HG03139 (cell line): ENCODE data around the gene CDH13.

Source experiments
- ATAC-seq: cut with Tn5 transposase; IDR thresholded peaks from one replicate; pipeline ENCODE4 v1.9.1; 2021; ENCODE audit not compliant: unreplicated experiment

Gene CDH13

GRCh38 chr16:83689385-83689831 lies 1062.6 kb downstream of the CDH13 start:
- peak; percentile 76 for ATAC-seq

DNA sequence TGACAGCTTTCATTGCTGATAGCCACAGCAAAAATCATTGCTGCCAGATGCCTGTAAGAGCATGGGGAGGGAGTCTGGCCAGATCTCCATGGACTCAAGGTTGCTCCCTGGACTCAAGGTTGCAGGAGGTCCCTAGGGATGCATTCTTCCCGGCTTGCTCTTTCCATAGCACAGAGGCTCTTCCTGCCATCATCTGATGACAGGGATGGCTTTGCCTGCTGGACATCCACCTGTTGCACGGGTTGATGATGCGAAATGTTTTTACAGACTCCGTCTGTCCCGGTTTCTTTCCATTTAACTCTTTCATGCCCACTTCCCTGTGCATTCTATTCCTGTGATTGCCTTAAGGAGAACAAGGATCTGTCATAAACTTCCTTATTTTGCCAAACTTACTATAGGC lies 1065.5 kb downstream of the CDH13 start:
- no peak for ATAC-seq

DNA sequence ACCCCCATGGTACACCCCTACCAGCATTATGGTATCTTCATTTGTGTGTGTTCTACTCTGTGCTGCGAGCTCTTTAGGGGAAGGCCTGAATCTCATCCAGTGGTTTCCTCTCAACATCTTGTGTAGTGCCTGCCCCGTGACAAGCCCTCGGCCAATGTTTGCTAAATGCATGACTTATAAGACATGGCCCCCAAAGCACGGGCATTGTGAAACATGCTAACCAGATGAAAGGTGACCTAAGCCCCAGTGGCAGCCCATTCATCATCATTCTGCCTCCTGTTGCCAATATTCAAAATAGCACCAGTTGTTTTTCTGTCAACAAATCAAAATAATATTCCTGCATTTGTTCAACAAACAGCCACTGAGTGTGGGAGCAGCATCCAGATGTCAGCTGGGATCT lies 1072.2 kb downstream of the CDH13 start:
- ATAC-seq = no peak

GRCh38 chr16:83699817-83700216 lies 1073.0 kb downstream of the CDH13 start:
- no peak for ATAC-seq

GRCh38 chr16:83700918-83701317 lies 1074.1 kb downstream of the CDH13 start:
- ATAC-seq = no peak

DNA sequence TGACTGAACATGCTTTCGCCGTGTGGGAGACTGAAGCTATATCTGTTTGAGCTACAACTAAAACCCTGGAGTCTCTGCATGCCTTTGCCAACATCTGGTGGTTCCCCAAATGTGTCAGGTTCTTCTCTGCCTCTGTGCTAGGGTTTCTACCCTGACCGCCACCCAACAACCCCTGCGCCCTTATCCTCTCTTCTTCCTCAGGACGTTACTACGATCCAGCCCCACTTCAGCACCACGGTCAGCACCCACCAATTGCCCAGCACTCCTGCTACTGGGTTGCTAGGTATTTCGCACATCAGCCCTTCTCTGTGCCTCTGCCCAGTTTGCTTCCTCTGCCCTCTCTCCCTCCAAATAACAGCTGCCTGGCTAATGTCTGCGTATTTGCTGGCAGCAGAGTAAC lies 1074.7 kb downstream of the CDH13 start:
- ATAC-seq = no peak

DNA sequence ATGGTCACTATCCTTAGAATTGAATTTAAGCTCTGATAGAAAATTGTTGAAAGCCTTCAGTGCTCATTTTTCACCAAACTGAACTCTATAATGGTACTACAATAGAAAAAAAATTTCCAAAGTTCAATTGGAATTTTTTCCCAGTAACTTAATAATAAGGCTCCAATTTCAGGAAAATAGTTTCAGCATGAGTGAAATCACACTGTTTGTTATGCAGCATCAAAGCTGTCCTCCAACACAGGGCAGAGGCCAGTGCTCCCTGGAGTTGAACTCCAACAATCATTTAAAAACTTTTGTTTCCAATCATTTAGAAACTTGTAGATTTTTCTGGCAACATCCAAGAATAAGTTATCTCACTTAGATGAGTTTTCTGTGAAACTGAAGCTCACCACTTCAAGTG lies 1077.9 kb downstream of the CDH13 start:
- no peak for ATAC-seq

- ATAC-seq = no peak
Measured at GRCh38 chr16:83705856-83706255, 1079.1 kb downstream of the CDH13 start.

DNA sequence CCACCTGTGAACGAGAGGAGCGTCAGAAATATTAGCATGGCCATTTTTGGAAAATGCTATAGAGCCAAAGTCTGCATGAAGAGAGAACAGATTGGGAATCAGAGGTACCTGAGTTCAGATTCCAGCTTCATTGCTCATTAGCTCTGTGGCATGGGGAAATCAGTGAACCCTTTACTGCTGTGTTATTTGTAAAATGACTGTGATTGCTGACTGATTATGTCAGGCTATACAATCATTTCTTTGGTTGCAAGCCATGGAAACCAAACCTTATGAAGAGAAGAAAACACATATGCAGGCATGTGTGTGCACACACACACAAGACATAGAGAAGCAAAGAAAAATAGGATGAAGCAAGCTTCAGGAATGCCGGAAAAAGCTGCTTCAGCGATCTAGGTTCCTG lies 1079.6 kb downstream of the CDH13 start:
- no peak for ATAC-seq

DNA sequence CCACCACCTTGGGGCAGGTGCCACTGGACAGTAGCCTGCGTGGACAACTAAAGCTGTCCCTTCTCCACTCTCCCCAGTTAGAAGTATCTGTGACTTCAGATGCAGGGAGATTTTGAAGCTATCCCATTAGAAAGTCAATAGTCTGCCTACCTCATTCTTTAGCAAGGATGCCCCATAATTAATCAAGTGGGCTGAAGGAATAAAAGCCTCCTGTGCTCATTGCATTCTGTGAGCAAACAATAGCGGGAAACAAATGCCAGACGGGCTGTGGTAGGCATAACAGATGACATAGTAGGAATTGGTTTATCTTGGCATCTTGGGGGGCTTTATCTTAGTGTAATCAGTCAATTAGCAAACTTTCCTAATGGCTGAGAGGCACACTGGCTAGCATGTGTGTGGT lies 1084.3 kb downstream of the CDH13 start:
- ATAC-seq = no peak

GRCh38 chr16:83713597-83713996 lies 1086.8 kb downstream of the CDH13 start:
- ATAC-seq = no peak

DNA sequence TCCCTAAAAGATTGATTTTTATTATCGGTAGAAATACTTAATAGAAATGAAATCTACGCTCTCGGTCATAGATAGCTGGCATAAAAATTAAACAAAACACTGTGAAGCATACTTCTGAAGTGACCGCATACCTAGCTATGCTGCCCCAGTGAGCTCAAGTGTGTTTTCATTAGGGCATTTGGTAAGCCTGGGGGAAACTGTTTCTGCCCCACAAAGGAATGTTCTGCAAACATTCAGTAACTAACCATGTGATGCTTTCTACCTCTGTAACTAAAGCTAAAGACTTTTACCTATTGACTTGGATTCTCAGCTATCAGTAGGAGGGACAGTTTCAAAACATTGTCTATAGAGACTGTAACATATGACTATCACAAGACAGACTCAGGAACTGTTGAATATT lies 1087.5 kb downstream of the CDH13 start:
- ATAC-seq = no peak

DNA sequence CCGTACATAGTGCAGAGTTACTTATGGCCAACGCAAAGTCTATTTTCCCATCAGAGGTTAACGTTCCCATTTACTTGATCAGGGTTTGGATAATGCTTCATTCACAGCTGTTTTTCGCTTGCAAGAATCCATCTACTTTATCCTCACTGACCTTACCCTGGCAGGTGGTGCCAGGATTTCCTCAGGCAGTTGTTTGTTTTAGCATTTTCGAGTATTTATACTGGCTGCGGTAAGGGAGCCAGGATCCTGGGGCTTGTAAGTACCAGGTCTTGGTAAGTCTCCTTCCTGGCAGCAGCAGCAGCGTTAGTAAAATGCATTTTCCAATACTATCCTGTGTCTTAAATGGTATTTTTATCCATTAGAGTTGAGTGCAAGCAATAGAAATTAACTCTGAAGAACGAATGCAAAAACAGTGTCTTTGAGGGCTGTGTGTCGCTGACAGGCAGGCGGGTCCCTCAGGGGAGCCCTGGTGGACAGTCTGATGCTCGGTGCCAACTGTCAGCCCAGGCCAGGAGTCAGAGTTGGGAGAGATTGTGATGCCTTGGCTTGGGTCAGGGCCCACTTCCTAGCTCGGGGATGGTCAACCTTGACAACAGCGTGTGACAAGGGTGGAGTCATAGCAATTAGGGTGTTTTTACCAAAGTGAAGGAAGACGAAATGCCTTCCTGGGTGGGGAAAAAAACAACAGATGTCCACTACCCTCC lies 1088.6 kb downstream of the CDH13 start:
- no peak for ATAC-seq

- ATAC-seq = no peak
Measured at GRCh38 chr16:83717308-83717707, 1090.5 kb downstream of the CDH13 start.

- no peak for ATAC-seq
Measured at GRCh38 chr16:83717814-83718213, 1091.0 kb downstream of the CDH13 start.

DNA sequence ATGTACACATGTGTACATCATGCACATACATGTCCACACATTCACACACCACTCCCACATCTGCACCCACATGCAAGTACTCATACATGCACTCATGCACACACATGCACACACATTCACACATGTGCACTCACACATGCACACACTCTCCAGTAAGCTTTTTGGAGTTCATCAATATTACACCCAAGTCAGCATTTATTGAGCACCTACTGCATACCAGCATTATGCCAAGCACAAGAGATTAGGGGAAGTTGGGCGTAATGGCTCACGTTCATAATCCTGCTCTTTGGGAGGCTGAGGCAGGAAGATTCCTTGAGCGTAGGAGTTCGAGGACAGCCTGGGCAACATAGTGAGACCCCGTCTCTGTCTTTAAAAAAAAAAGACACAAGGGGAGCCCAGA lies 1093.4 kb downstream of the CDH13 start:
- ATAC-seq = no peak

DNA sequence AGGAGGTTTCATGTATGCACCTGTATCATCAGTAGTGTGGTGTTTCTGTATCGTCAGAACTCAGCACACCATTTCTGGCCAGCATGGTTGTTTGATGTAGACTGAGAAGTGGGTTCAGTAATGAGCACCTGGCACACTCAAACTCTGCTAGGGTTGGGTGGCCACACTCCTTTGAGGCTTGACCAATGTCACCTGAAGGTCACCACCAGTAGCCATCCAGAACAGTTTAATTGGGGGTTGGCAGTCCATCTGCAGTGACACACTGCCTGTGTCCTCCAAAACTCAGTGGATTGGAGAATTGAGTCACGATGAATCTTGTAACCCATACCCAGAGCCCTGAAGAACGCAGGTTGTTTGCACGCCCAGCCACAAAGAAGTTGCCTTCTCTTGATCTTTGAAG lies 1094.2 kb downstream of the CDH13 start:
- no peak for ATAC-seq

GRCh38 chr16:83721676-83722075 lies 1094.9 kb downstream of the CDH13 start:
- no peak for ATAC-seq

DNA sequence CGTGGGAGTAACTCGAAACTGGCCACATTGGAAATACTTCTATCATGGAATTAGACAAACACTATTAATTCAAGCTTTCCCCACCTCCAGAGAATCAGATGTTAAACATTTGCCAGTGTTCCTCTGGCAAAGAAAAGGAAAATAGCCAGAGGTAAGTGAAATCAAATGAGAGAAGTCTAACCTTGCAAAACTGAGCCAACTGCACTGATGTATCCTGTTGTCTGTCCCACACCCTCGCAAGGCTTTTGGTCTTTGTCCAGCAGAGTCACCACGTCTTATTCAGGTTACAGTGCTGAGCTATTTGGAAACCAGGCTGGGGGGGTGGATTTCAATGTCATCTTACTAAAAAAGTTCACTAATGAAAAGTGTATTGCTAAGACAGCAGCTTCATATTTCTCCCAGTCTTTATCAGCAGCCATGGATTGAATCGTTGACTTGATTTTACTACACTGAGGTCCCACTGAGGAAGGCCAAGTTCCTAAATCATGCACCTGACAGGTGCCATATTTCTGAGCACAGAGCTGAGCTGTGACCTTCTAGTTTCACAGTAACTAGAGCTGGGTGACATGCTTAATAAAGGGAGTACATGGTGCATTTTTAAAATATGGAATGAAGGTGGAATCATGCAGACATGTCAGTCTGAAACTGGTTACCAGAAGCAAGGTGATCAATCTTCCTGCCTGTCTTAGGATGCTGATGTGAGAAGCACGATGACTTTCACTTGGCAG lies 1095.9 kb downstream of the CDH13 start:
- no peak for ATAC-seq

- no peak for ATAC-seq
Measured at GRCh38 chr16:83723244-83723643, 1096.5 kb downstream of the CDH13 start.

DNA sequence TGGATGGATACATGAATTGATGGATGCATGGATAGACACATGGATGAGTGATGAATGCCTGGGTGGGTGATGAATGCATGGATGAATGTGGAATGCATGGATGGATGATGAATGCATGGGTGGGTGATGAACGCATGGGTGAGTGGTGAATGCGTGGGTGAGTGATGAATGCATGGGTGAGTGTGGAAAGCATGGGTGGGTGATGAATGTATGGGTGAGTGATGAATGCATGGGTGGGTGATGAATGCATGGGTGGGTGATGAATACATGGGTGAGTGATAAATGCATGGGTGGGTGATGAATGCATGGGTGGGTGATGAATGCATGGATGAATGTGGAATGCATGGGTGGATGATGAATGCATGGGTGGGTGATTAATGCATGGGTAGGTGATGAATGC lies 1097.1 kb downstream of the CDH13 start:
- no peak for ATAC-seq

DNA sequence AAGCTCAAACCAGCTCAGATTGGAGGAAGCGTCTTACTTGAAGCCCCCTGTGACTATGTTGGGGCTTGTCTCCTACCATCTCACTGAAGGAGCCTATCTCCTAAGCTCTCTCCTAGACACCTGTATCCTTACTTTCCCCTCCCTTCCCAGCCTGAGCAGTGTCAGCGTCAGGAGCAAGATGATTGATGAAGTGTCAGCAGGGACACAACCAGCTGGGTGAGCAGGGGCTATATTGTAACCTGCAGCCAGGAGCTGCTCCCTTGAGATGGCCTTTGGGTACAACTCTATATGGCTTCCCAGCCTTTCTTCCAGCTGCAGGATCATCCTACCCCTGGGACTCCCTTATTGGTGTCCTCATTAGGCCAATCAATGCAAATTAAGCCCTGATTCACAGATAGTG lies 1097.8 kb downstream of the CDH13 start:
- no peak for ATAC-seq

- no peak for ATAC-seq
Measured at GRCh38 chr16:83725313-83725712, 1098.5 kb downstream of the CDH13 start.
